Measurements from ENCODE around the gene CORIN. TPM values are rescaled to one million over a fixed set of nuclear protein-coding genes. Genes with fewer than 3 reads are reported as not detected.

The CORIN gene
- total RNA-seq, 1 donor from 2014 or later, result 2.6 TPM

DNA sequence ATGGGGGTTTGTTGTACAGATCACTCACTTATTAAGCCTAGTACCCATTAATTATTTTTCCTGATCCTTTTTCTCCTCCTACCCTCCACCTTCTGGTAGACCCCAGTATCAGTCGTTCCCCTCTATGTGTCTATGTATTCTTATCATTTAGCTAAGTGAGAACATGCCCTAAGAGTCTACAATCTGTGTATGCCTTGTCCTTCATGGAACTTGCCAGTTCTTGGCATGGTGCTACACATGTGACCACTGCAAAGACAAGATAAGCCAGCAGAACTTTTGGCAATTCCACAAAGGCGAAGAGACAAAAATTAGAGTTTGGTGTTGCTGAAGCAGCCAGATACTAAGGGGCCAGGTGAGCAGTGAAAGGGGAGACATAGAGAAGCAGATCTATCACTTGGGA lies 101.3 kb downstream of the CORIN start:
- H3K27ac Mint-ChIP-seq (ENCODE audit: unreplicated experiment), result no peak overlapping the region
- no peak overlapping the region for H3K4me3 Mint-ChIP-seq (ENCODE audit: unreplicated experiment)
- TF ChIP-seq, protein P1, sequence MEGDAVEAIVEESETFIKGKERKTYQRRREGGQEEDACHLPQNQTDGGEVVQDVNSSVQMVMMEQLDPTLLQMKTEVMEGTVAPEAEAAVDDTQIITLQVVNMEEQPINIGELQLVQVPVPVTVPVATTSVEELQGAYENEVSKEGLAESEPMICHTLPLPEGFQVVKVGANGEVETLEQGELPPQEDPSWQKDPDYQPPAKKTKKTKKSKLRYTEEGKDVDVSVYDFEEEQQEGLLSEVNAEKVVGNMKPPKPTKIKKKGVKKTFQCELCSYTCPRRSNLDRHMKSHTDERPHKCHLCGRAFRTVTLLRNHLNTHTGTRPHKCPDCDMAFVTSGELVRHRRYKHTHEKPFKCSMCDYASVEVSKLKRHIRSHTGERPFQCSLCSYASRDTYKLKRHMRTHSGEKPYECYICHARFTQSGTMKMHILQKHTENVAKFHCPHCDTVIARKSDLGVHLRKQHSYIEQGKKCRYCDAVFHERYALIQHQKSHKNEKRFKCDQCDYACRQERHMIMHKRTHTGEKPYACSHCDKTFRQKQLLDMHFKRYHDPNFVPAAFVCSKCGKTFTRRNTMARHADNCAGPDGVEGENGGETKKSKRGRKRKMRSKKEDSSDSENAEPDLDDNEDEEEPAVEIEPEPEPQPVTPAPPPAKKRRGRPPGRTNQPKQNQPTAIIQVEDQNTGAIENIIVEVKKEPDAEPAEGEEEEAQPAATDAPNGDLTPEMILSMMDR (IDR thresholded peaks at IDR 0.05), result no peak
- H3K36me3 Mint-ChIP-seq (ENCODE audit: unreplicated experiment), result no peaks in the 10 kb centered on the region
- peaks cover 9% of the 10 kb centered on the region for H3K9me3 Mint-ChIP-seq (ENCODE audit: unreplicated experiment)
- no peak for DNase-seq (ENCODE audit: extremely low spot score, unreplicated experiment)
- H3K27me3 Mint-ChIP-seq (ENCODE audit: unreplicated experiment), result peaks cover 28% of the 10 kb centered on the region
- H3K4me1 Mint-ChIP-seq (ENCODE audit: unreplicated experiment), result no peaks in the 10 kb centered on the region

DNA sequence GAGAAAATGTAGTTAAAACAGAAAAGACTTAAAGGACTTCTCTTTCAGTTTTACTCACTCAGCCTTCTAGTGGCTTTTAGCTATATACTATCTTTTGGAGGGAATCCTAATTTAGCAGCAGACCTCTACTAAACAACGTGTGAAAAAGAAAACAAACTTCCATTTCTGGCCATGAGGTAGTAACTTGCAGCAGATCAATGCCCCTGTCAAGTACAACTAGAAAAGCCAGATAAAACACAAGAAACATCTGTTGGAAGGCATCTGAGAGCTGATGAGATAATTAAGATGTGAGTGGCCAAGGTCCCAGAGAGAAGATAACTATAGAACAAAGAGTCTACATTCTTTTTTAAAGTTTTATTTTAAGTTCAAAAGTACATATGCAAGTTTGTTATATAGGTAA lies 101.7 kb downstream of the CORIN start:
- Mint-ChIP-seq H3K4me3 (ENCODE audit: unreplicated experiment) (no peak overlapping the region), H3K4me1 (ENCODE audit: unreplicated experiment) (no peaks in the 10 kb centered on the region), H3K27ac (ENCODE audit: unreplicated experiment) (no peak overlapping the region), H3K27me3 (ENCODE audit: unreplicated experiment) (peaks cover 27% of the 10 kb centered on the region), H3K36me3 (ENCODE audit: unreplicated experiment) (no peaks in the 10 kb centered on the region), H3K9me3 (ENCODE audit: unreplicated experiment) (peaks cover 9% of the 10 kb centered on the region)
- no peak for DNase-seq (ENCODE audit: extremely low spot score, unreplicated experiment)
- TF ChIP-seq, protein P1 (IDR thresholded peaks at IDR 0.05), result no peak

DNA sequence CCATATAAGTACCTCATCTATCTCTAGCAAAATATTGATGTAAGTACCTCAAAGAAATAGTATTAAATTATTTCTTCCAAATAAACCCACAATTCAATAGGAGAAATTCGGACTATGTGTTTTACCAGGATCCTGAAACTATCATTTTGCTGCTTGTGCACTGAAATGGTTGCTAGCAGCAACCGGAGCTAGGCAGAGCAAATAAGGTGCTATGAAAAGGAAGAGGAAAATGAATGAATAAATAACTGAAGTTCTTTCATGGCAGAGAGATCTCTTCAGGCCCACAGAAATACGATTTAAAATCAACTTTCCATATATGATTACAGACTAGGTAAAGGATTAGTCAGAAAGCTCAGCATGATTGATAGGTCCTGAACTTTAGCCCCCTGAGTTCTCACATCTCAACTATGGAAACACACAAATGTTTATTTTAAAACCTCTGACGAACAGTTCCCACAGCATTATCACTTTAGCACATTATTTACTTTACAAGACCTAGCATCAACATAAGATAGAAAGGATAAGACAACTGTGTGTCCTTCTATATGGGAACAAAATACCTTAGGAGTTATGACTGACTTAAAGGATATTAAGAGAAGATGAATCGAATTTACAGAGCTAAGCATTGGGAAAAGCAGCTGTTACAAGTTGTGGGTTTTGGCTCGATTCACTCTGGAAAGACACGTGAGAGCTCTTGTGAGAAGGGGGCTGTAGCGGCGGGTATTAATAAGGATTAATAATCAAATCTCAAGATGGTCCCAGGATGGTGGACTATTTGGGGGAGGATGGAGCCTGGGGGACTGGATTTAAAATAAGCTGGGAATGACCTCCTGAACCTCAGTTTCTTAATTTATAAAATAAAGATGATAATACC lies 104.3 kb downstream of the CORIN start:
- DNase-seq (ENCODE audit: extremely low spot score, unreplicated experiment), result no peak
- H3K36me3 Mint-ChIP-seq (ENCODE audit: unreplicated experiment), result no peaks in the 10 kb centered on the region
- no peak overlapping the region for H3K4me3 Mint-ChIP-seq (ENCODE audit: unreplicated experiment)

DNA sequence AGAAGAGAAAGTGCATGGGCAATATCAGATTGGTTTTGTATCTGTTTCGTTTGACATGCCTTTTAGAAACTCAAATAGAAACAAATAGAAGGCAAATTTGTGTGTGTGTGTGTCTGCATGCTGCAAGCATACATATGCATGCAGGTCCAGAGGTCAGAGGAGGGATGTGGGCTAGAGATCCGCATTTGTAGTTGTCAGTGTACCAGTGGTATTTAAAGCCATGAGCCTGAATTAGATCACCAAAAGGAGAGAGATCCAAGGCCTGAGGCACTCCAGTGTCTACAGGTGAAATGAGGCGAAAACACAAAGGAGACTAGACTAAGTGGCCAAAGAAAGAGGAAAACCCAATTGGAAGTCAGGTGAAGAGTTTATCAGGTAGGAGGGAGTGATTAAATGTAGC lies 106.7 kb downstream of the CORIN start:
- DNase-seq (ENCODE audit: extremely low spot score, unreplicated experiment), result no peak
- Mint-ChIP-seq H3K36me3 (ENCODE audit: unreplicated experiment) (no peaks in the 10 kb centered on the region), H3K4me3 (ENCODE audit: unreplicated experiment) (no peak overlapping the region), H3K27me3 (ENCODE audit: unreplicated experiment) (peaks cover 28% of the 10 kb centered on the region), H3K27ac (ENCODE audit: unreplicated experiment) (no peak overlapping the region), H3K9me3 (ENCODE audit: unreplicated experiment) (no peaks in the 10 kb centered on the region), H3K4me1 (ENCODE audit: unreplicated experiment) (no peaks in the 10 kb centered on the region)
- TF ChIP-seq, protein P1 (IDR thresholded peaks at IDR 0.05), result no peak

More for the DNA sequence above, 104.3 kb downstream of the CORIN start:
- Mint-ChIP-seq H3K4me1 (ENCODE audit: unreplicated experiment) (no peaks in the 10 kb centered on the region), H3K9me3 (ENCODE audit: unreplicated experiment) (no peaks in the 10 kb centered on the region), H3K27me3 (ENCODE audit: unreplicated experiment) (peaks cover 21% of the 10 kb centered on the region), H3K27ac (ENCODE audit: unreplicated experiment) (no peak overlapping the region)
- TF ChIP-seq, protein P1 (IDR thresholded peaks at IDR 0.05), result no peak

DNA sequence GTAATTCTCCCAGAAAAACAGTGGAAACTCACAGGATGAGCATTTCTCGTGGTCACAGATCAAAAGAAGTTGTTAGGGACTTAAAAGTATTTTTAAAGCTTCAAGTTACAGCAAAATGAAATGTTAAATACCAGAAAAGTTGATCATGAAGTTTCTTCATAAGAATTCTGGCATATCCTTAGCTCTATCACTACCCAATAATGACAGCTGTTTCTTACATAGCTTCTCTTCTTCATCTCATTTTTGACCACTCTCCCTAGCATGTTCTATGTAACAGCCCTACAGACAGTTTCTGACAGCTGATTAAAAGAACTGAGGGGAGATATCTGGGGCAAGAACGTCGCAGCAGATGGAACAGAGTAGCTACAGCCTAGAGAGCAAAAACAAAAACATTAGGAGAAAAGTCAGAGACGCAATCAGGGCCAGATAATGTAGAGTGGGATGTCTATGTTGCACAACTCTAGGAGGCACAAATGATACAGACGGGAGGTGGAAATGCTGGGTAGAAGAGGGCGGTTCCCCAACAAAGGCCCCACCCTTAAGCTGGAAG lies 108.7 kb downstream of the CORIN start:
- H3K4me1 Mint-ChIP-seq (ENCODE audit: unreplicated experiment), result no peaks in the 10 kb centered on the region
- no peak for DNase-seq (ENCODE audit: extremely low spot score, unreplicated experiment)

More for the DNA sequence above, 108.7 kb downstream of the CORIN start:
- Mint-ChIP-seq H3K27me3 (ENCODE audit: unreplicated experiment) (peaks cover 40% of the 10 kb centered on the region), H3K9me3 (ENCODE audit: unreplicated experiment) (no peaks in the 10 kb centered on the region), H3K4me3 (ENCODE audit: unreplicated experiment) (no peak overlapping the region), H3K27ac (ENCODE audit: unreplicated experiment) (no peak overlapping the region), H3K36me3 (ENCODE audit: unreplicated experiment) (no peaks in the 10 kb centered on the region)
- TF ChIP-seq, protein P1 (IDR thresholded peaks at IDR 0.05), result no peak
